WTC11 (cell line): ENCODE data around the gene DHCR7. TPM values are rescaled to one million over a fixed set of nuclear protein-coding genes. Genes with fewer than 3 reads are reported as not detected.

Experiments used
- ATAC-seq: fragments of 200-7000 bp; cut with Tn5 transposase; 2 replicates; pipeline ENCODE4 v1.10.0; 2021; ENCODE audit warnings: mild to moderate bottlenecking, moderate library complexity
- Bru-seq: library from RNA; stranded (reverse); fragments of 400-500 nt; gene quantifications from one replicate; lab custom pipeline; 2021; lab: Mats Ljungman, UMichigan
- CTCF ChIA-PET: fragments of 300-600 bp; sonication (Branson Sonifier 250); formaldehyde crosslinking; loops from one replicate; lab custom pipeline; 2021; ENCODE audit warnings: antibody characterized with exemption; lab: Charles Lee
- POLR2A ChIA-PET: fragments of 350-600 bp; sonication (Branson Sonifier 250); formaldehyde crosslinking; loops from one replicate; lab custom pipeline; 2021; ENCODE audit warnings: antibody characterized with exemption; lab: Charles Lee
- DNase-seq: peaks from one replicate; pipeline ENCODE4 v3.0.0; 2021; ENCODE audit warnings: low spot score
- H3K27ac Mint-ChIP-seq: 2 replicates; pipeline ENCODE4 v1.8.0; 2021; ENCODE audit warnings: mixed read lengths
- H3K27me3 Mint-ChIP-seq: 2 replicates; pipeline ENCODE4 v1.8.0; 2021; ENCODE audit warnings: low read depth, mild to moderate bottlenecking, moderate library complexity, mixed read lengths
- H3K36me3 Mint-ChIP-seq: 2 replicates; pipeline ENCODE4 v1.8.0; 2021; ENCODE audit warnings: mixed read lengths
- H3K4me1 Mint-ChIP-seq: 2 replicates; pipeline ENCODE4 v1.8.0; 2022; ENCODE audit warnings: mixed read lengths
- H3K4me3 Mint-ChIP-seq: 2 replicates; pipeline ENCODE4 v1.8.0; 2021; ENCODE audit warnings: mild to moderate bottlenecking, moderate library complexity, mixed read lengths
- H3K9me3 Mint-ChIP-seq: 2 replicates; pipeline ENCODE4 v1.8.0; 2021; ENCODE audit warnings: mixed read lengths
- ATF1 ChIP-seq: sonication (generic); formaldehyde crosslinking; IDR thresholded peaks from 2 replicates; pipeline ENCODE4 v1.8.1; 2023; ENCODE audit warnings: mild to moderate bottlenecking, moderate library complexity, missing genetic modification reagents
- CREB1 ChIP-seq: sonication (generic); formaldehyde crosslinking; IDR thresholded peaks from 2 replicates; pipeline ENCODE4 v1.8.0; 2023; ENCODE audit warnings: mild to moderate bottlenecking, missing genetic modification reagents
- CREM ChIP-seq: sonication (generic); formaldehyde crosslinking; IDR thresholded peaks from 2 replicates; pipeline ENCODE4 v1.8.1; 2022; ENCODE audit warnings: mild to moderate bottlenecking, missing genetic modification reagents, moderate library complexity
- ETV6 ChIP-seq: sonication (generic); formaldehyde crosslinking; IDR thresholded peaks from 2 replicates; pipeline ENCODE4 v1.8.1; 2022; ENCODE audit warnings: mild to moderate bottlenecking, missing genetic modification reagents
- FOXK1 ChIP-seq: sonication (generic); formaldehyde crosslinking; IDR thresholded peaks from 2 replicates; pipeline ENCODE4 v1.8.0; 2022; ENCODE audit warnings: mild to moderate bottlenecking, moderate library complexity, missing genetic modification reagents
- NFE2L1 ChIP-seq: sonication (generic); formaldehyde crosslinking; IDR thresholded peaks from 2 replicates; pipeline ENCODE4 v1.8.1; 2023; ENCODE audit warnings: missing genetic modification reagents
- NFYB ChIP-seq: sonication (generic); formaldehyde crosslinking; conservative IDR thresholded peaks from 2 replicates; pipeline ENCODE4 v1.8.0; 2022; ENCODE audit warnings: low read depth, missing genetic modification reagents
- NR3C1 ChIP-seq: sonication (generic); formaldehyde crosslinking; conservative IDR thresholded peaks from 2 replicates; pipeline ENCODE4 v1.8.1; 2023; ENCODE audit warnings: low read depth, mild to moderate bottlenecking, missing genetic modification reagents
- RORB ChIP-seq: fragments of 250-450 bp; sonication (Bioruptor Pico); IDR thresholded peaks from 2 replicates; pipeline ENCODE4 v1.9.0; 2021; ENCODE audit warnings: mild to moderate bottlenecking
- SMAD4 ChIP-seq: sonication (generic); formaldehyde crosslinking; IDR thresholded peaks from 2 replicates; pipeline ENCODE4 v1.8.0; 2022; ENCODE audit warnings: mild to moderate bottlenecking, missing genetic modification reagents
- SOX15 ChIP-seq: fragments of 250-450 bp; sonication (Bioruptor Pico); IDR thresholded peaks from 2 replicates; pipeline ENCODE4 v1.9.0; 2021; ENCODE audit warnings: mild to moderate bottlenecking
- TCF7 ChIP-seq: sonication (generic); formaldehyde crosslinking; IDR thresholded peaks from 2 replicates; pipeline ENCODE4 v1.8.0; 2022; ENCODE audit warnings: mild to moderate bottlenecking, low read depth, missing genetic modification reagents, moderate library complexity
- ZNF671 ChIP-seq: fragments of 250-450 bp; sonication (Bioruptor Pico); IDR thresholded peaks from 2 replicates; pipeline ENCODE4 v1.8.0; 2021; ENCODE audit warnings: mild to moderate bottlenecking
- long read RNA-seq, 3 experiments: library from RNA in 1 of 3; library from capped mRNA in 1 of 3; library from polyadenylated mRNA in 1 of 3; unstranded in 2 of 3; stranded (forward) in 1 of 3; transcript quantifications; one replicate each; pipeline ENCODE4 v2.0.0, GENCODE V29; 2021
- total RNA-seq: library from RNA; stranded (reverse); gene quantifications from 3 replicates; pipeline ENCODE4 v1.2.3, GENCODE V29; 2021
- TF ChIP-seq, protein P1 (sequence below): sonication (generic); formaldehyde crosslinking; IDR thresholded peaks from 2 replicates; pipeline ENCODE4 v1.8.0; 2022; ENCODE audit warnings: mild to moderate bottlenecking, missing genetic modification reagents
- TF ChIP-seq, protein P2 (sequence below): sonication (generic); formaldehyde crosslinking; IDR thresholded peaks from 2 replicates; pipeline ENCODE4 v1.8.0; 2022; ENCODE audit warnings: mild to moderate bottlenecking, missing genetic modification reagents
- TF ChIP-seq, protein P3 (sequence below): sonication (generic); formaldehyde crosslinking; IDR thresholded peaks from 2 replicates; pipeline ENCODE4 v1.8.1; 2022; ENCODE audit warnings: mild to moderate bottlenecking, missing genetic modification reagents, moderate library complexity, borderline replicate concordance
- TF ChIP-seq, protein P4 (sequence below): fragments of 250-450 bp; sonication (Bioruptor Pico); IDR thresholded peaks from 2 replicates; pipeline ENCODE4 v1.9.0; 2021; ENCODE audit warnings: mild to moderate bottlenecking, borderline replicate concordance
- TF ChIP-seq, protein P5 (sequence below): sonication (generic); formaldehyde crosslinking; IDR thresholded peaks from 2 replicates; pipeline ENCODE4 v1.8.0; 2022; ENCODE audit warnings: missing genetic modification reagents
- TF ChIP-seq, protein P6 (sequence below): sonication (generic); formaldehyde crosslinking; IDR thresholded peaks from 2 replicates; pipeline ENCODE4 v1.8.1; 2022; ENCODE audit warnings: mild to moderate bottlenecking, moderate library complexity, missing genetic modification reagents

The DHCR7 gene, protein sequence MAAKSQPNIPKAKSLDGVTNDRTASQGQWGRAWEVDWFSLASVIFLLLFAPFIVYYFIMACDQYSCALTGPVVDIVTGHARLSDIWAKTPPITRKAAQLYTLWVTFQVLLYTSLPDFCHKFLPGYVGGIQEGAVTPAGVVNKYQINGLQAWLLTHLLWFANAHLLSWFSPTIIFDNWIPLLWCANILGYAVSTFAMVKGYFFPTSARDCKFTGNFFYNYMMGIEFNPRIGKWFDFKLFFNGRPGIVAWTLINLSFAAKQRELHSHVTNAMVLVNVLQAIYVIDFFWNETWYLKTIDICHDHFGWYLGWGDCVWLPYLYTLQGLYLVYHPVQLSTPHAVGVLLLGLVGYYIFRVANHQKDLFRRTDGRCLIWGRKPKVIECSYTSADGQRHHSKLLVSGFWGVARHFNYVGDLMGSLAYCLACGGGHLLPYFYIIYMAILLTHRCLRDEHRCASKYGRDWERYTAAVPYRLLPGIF
- total RNA-seq (104 to 120 TPM (median 120 TPM) in 3 replicates), Bru-seq, nascent RNA (percentile 81 among the genes with signal in this experiment)
- long read RNA-seq, experiment 1, transcript DHCR7-202 (9 exons, 2,601 nt): minor isoform, 16 of 748 reads
- long read RNA-seq, experiment 1, transcript DHCR7-201 (9 exons, 2,666 nt): major isoform, 599 of 748 reads
- long read RNA-seq, experiment 1, partial matches to known transcripts: 61 of 748 reads
- long read RNA-seq, experiment 1, other reads (novel, unspliced or antisense): 72 of 748 reads
- long read RNA-seq, experiment 2, transcript DHCR7-201 (9 exons, 2,666 nt): major isoform, 48 of 110 reads
- long read RNA-seq, experiment 2, partial matches to known transcripts: 32 of 110 reads
- long read RNA-seq, experiment 2, other reads (novel, unspliced or antisense): 29 of 110 reads
- long read RNA-seq, experiment 3, transcript DHCR7-201 (9 exons, 2,666 nt): major isoform, 125 of 155 reads
- long read RNA-seq, experiment 3, partial matches to known transcripts: 9 of 155 reads
- long read RNA-seq, experiment 3, other reads (novel, unspliced or antisense): 19 of 155 reads

DNA sequence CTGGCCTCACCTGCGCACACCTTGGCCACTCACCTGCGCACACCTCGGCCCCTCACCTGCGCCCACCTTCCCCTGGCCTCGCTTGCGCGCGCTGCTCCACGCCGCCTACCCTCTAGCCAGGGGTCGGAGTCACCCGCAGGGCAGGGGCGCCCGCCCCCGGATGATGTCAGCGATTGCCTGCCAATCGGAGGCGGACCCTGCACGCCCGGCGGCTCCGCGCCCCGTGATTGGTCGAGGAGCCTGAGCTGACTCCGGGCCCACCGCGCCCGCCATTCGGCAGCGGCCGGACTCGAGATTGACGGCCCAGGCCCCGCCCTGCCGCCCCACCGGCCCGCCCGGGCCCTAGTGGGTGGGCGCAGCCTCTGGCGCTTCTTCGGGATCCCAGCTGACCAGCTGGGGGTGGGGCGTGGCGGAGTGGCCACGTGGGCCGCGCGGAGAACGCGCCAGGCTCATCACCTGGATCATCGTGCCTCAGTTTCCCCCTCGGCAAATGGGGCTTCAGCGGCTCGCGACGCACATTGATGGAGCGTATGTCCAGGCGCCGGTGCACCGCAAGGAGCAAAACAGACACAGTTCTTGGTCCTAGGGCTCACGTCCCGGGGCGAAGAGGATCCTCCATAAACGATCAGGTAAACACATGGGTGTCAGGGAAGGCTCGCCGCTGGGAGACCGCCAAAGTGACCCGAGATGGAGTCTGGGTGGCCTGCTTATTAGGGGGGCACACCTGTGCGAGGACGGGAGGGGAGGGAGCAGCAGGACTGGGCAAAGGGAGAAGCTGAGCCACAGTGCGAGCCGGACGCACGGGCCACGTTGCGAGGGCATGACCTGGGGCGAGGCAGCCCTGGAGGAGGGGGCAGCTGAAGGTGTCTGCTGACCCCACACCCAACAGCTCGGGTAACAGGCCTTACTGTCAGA, at the start of gene DHCR7:
Gene DHCR7, minus strand, starts transcription at position 137 of the 915 bp plus-strand sequence. CDS start 3,441 bp downstream, outside the sequence.
- Mint-ChIP-seq H3K27me3 (no peaks in the 10 kb centered on the region), H3K36me3 (peaks cover 35% of the 10 kb centered on the region), H3K4me1 (peaks cover 48% of the 10 kb centered on the region), H3K4me3 (peak within 1 kb of the TSS; percentile 90), H3K9me3 (peaks cover 7% of the 10 kb centered on the region), H3K27ac (peak within 1 kb of the TSS; percentile 91)
- ChIA-PET CTCF (interaction anchor here (0.6 to 3.5 kb wide), 11 partner anchors 11 to 878 kb away, joined by 3 to 25 read pairs (median 3); no protein-coding TSS in a partner anchor), POLR2A (interaction anchor here (1.4 kb wide), 1 partner anchor 15 kb away, joined by 3 read pairs; no protein-coding TSS in a partner anchor)
- ATAC-seq: peak; percentile 78
- peak; percentile 98 for DNase-seq
- TF ChIP-seq, protein P1, sequence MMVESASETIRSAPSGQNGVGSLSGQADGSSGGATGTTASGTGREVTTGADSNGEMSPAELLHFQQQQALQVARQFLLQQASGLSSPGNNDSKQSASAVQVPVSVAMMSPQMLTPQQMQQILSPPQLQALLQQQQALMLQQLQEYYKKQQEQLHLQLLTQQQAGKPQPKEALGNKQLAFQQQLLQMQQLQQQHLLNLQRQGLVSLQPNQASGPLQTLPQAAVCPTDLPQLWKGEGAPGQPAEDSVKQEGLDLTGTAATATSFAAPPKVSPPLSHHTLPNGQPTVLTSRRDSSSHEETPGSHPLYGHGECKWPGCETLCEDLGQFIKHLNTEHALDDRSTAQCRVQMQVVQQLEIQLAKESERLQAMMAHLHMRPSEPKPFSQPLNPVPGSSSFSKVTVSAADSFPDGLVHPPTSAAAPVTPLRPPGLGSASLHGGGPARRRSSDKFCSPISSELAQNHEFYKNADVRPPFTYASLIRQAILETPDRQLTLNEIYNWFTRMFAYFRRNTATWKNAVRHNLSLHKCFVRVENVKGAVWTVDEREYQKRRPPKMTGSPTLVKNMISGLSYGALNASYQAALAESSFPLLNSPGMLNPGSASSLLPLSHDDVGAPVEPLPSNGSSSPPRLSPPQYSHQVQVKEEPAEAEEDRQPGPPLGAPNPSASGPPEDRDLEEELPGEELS (CRISPR knock-in tag): peak; percentile 41; the same call in 1 of the 2 replicates
- TF ChIP-seq SOX15 (CRISPR knock-in tag) (no peak), FOXK1 (0 out of 2 replicates have a peak, but pooled peaks have one; percentile 47), ETV6 (CRISPR knock-in tag) (peak; percentile 89), ATF1 (CRISPR knock-in tag) (no peak), RORB (no peak), NR3C1 (CRISPR knock-in tag) (no peak), CREM (CRISPR knock-in tag) (peak; percentile 80), SMAD4 (no peak), ZNF671 (no peak), NFE2L1 (CRISPR knock-in tag) (0 out of 2 replicates have a peak, but pooled peaks have one; percentile 55), NFYB (CRISPR knock-in tag) (peak; percentile 95), CREB1 (peak; percentile 72; the same call in 1 of the 2 replicates), TCF7 (CRISPR knock-in tag) (no peak)
- TF ChIP-seq, protein P2, sequence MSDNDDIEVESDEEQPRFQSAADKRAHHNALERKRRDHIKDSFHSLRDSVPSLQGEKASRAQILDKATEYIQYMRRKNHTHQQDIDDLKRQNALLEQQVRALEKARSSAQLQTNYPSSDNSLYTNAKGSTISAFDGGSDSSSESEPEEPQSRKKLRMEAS (CRISPR knock-in tag): peak; percentile 88; the same call in 1 of the 2 replicates
- TF ChIP-seq, protein P3, sequence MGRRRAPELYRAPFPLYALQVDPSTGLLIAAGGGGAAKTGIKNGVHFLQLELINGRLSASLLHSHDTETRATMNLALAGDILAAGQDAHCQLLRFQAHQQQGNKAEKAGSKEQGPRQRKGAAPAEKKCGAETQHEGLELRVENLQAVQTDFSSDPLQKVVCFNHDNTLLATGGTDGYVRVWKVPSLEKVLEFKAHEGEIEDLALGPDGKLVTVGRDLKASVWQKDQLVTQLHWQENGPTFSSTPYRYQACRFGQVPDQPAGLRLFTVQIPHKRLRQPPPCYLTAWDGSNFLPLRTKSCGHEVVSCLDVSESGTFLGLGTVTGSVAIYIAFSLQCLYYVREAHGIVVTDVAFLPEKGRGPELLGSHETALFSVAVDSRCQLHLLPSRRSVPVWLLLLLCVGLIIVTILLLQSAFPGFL (CRISPR knock-in tag): no peak
- TF ChIP-seq, protein P4, sequence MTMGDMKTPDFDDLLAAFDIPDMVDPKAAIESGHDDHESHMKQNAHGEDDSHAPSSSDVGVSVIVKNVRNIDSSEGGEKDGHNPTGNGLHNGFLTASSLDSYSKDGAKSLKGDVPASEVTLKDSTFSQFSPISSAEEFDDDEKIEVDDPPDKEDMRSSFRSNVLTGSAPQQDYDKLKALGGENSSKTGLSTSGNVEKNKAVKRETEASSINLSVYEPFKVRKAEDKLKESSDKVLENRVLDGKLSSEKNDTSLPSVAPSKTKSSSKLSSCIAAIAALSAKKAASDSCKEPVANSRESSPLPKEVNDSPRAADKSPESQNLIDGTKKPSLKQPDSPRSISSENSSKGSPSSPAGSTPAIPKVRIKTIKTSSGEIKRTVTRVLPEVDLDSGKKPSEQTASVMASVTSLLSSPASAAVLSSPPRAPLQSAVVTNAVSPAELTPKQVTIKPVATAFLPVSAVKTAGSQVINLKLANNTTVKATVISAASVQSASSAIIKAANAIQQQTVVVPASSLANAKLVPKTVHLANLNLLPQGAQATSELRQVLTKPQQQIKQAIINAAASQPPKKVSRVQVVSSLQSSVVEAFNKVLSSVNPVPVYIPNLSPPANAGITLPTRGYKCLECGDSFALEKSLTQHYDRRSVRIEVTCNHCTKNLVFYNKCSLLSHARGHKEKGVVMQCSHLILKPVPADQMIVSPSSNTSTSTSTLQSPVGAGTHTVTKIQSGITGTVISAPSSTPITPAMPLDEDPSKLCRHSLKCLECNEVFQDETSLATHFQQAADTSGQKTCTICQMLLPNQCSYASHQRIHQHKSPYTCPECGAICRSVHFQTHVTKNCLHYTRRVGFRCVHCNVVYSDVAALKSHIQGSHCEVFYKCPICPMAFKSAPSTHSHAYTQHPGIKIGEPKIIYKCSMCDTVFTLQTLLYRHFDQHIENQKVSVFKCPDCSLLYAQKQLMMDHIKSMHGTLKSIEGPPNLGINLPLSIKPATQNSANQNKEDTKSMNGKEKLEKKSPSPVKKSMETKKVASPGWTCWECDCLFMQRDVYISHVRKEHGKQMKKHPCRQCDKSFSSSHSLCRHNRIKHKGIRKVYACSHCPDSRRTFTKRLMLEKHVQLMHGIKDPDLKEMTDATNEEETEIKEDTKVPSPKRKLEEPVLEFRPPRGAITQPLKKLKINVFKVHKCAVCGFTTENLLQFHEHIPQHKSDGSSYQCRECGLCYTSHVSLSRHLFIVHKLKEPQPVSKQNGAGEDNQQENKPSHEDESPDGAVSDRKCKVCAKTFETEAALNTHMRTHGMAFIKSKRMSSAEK: no peak
- TF ChIP-seq, protein P5, sequence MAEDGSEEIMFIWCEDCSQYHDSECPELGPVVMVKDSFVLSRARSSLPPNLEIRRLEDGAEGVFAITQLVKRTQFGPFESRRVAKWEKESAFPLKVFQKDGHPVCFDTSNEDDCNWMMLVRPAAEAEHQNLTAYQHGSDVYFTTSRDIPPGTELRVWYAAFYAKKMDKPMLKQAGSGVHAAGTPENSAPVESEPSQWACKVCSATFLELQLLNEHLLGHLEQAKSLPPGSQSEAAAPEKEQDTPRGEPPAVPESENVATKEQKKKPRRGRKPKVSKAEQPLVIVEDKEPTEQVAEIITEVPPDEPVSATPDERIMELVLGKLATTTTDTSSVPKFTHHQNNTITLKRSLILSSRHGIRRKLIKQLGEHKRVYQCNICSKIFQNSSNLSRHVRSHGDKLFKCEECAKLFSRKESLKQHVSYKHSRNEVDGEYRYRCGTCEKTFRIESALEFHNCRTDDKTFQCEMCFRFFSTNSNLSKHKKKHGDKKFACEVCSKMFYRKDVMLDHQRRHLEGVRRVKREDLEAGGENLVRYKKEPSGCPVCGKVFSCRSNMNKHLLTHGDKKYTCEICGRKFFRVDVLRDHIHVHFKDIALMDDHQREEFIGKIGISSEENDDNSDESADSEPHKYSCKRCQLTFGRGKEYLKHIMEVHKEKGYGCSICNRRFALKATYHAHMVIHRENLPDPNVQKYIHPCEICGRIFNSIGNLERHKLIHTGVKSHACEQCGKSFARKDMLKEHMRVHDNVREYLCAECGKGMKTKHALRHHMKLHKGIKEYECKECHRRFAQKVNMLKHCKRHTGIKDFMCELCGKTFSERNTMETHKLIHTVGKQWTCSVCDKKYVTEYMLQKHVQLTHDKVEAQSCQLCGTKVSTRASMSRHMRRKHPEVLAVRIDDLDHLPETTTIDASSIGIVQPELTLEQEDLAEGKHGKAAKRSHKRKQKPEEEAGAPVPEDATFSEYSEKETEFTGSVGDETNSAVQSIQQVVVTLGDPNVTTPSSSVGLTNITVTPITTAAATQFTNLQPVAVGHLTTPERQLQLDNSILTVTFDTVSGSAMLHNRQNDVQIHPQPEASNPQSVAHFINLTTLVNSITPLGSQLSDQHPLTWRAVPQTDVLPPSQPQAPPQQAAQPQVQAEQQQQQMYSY (CRISPR knock-in tag): no peak
- TF ChIP-seq, protein P6, sequence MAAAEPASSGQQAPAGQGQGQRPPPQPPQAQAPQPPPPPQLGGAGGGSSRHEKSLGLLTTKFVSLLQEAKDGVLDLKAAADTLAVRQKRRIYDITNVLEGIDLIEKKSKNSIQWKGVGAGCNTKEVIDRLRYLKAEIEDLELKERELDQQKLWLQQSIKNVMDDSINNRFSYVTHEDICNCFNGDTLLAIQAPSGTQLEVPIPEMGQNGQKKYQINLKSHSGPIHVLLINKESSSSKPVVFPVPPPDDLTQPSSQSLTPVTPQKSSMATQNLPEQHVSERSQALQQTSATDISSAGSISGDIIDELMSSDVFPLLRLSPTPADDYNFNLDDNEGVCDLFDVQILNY (CRISPR knock-in tag): peak; percentile 12; the same call in 1 of the 2 replicates
